Panc1 (cell line): Measurements from ENCODE around the gene CYP3A5.

Experiments used
- POLR2AphosphoS5 ChIP-seq: IDR thresholded peaks from 2 replicates; pipeline ENCODE4 v1.6.1; 2012; ENCODE audit warnings: mild to moderate bottlenecking, low read depth, low read length, moderate library complexity
- REST ChIP-seq, 2 experiments: IDR thresholded peaks; 2 replicates each; pipeline ENCODE4 v1.6.1; 2011 to 2012; ENCODE audit warnings: low read depth in 2 of 2, control low read depth in 1 of 2, low read length in 1 of 2, mild to moderate bottlenecking in 1 of 2, moderate library complexity in 1 of 2; ENCODE audit not compliant: insufficient read depth in 1 of 2
- SIN3A ChIP-seq: IDR thresholded peaks from 2 replicates; pipeline ENCODE4 v1.6.1; 2012; ENCODE audit warnings: low read depth, mild to moderate bottlenecking, low read length, moderate library complexity, borderline replicate concordance; ENCODE audit not compliant: insufficient read depth
- TF ChIP-seq, protein P1 (sequence below): fragments of 450-650 bp; IDR thresholded peaks from 2 replicates; pipeline ENCODE4 v1.5.1; 2017; ENCODE audit warnings: mild to moderate bottlenecking

DNA sequence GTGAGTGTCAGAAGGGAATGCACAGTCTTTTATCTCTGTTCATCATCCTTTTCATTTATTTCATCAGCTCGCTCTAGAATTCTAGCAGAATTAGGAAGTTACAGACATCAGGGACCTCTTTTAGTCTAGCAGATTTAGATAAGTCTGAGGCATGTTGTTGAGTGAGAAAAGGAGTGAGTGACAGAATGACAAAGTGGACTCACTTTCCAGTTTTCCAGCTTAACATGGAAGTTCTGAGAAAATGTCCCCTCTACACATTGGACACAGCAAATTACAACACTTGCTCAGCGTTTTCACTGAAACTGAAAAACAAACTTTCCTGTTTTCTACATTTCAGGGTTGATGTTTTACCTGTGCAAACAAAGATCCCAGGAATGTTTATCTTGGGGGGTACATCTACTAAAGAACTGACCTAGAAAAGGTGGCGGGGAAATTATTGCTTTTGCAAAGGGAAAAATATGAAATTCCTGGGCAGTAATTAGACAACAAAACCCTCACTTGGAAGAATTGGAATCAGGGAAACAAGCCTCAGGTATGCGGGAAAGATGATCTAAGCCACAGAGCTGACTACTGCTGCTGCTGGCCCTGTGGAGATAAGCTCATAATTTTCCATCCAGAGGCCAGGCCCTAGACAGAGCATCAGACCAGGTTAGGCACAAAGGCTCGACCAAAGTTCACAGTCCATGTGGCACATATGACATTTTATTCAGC, 14.6 kb upstream of the CYP3A5 start:
- TF ChIP-seq, protein P1, sequence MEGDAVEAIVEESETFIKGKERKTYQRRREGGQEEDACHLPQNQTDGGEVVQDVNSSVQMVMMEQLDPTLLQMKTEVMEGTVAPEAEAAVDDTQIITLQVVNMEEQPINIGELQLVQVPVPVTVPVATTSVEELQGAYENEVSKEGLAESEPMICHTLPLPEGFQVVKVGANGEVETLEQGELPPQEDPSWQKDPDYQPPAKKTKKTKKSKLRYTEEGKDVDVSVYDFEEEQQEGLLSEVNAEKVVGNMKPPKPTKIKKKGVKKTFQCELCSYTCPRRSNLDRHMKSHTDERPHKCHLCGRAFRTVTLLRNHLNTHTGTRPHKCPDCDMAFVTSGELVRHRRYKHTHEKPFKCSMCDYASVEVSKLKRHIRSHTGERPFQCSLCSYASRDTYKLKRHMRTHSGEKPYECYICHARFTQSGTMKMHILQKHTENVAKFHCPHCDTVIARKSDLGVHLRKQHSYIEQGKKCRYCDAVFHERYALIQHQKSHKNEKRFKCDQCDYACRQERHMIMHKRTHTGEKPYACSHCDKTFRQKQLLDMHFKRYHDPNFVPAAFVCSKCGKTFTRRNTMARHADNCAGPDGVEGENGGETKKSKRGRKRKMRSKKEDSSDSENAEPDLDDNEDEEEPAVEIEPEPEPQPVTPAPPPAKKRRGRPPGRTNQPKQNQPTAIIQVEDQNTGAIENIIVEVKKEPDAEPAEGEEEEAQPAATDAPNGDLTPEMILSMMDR: no peak
- TF ChIP-seq POLR2AphosphoS5: no peak
- TF ChIP-seq REST (IDR thresholded peaks at IDR 0.05; ENCODE audit: insufficient read depth in 1 of 2, low read depth in 2 of 2, low read length in 1 of 2): no peak
- TF ChIP-seq SIN3A: no peak
